T-helper 17 cell (primary cell): ENCODE results near the gene SYNE4. TPM values are rescaled to one million over a fixed set of nuclear protein-coding genes. Genes with fewer than 3 reads are reported as not detected.

Source experiments
- ATAC-seq: fragments of 150-1000 bp; cut with Tn5 transposase; 2 replicates; pipeline ENCODE4 v1.10.0; 2021; ENCODE audit warnings: mild to moderate bottlenecking, moderate library complexity
- DNase-seq, 3 donors: peaks; one replicate each; pipeline versions ENCODE4 v3.0.0 to v3.0.0-alpha.2; 2020 to 2021
- H3K9me3 ChIP-seq: one replicate; pipeline ENCODE4 v1.7.0; 2013; ENCODE audit warnings: low read length, mild to moderate bottlenecking; ENCODE audit not compliant: control insufficient read depth, poor library complexity, severe bottlenecking
- H3K27ac Mint-ChIP-seq: one replicate; pipeline ENCODE4 v1.8.0; 2022; ENCODE audit warnings: mild to moderate bottlenecking, moderate library complexity, mixed read lengths
- H3K27me3 Mint-ChIP-seq: one replicate; pipeline ENCODE4 v1.8.0; 2022; ENCODE audit warnings: mixed read lengths
- H3K36me3 Mint-ChIP-seq: one replicate; pipeline ENCODE4 v1.8.0; 2022; ENCODE audit warnings: low read depth, mixed read lengths
- H3K4me1 Mint-ChIP-seq: one replicate; pipeline ENCODE4 v1.8.0; 2022; ENCODE audit warnings: mild to moderate bottlenecking, mixed read lengths
- H3K4me3 Mint-ChIP-seq: one replicate; pipeline ENCODE4 v1.8.0; 2022; ENCODE audit warnings: mild to moderate bottlenecking, moderate library complexity, mixed read lengths
- total RNA-seq, 4 donors: library from RNA in 2 of 4; stranded (reverse) in 2 of 4; gene quantifications; one replicate each; pipeline ENCODE4 v1.2.3 and lab custom pipeline; 2022 to 2026

SYNE4 gene
- total RNA-seq, 2 donors from 2014 or later: 1.8 to 2.0 TPM

DNA sequence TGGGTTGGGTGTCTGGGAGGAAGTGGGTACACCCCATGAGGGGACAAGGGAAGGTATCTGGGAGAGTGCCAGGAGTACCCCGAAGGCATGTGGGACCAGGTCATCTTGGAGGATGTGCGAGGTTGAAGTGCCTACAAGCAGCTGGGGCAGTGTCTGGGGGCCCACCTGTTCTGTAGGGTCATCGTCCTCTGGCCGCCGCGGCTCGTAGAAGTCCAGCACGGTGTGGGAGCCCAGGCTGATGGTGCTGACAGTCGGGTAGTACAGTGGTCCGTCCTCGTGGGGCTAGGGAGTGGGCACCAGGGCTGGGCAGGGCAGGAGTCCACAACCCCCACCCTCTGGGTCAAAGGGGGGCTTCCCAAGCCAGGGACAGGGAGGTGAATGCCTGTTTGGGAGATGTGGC lies 1.8 kb upstream of the SYNE4 start:
- Mint-ChIP-seq H3K36me3 (peaks cover 2% of the 10 kb centered on the region), H3K4me3 (peak overlapping the region; percentile 80)

GRCh38 chr19:36009633-36010379 lies 1.2 kb upstream of the SYNE4 start:
- no peaks in the 10 kb centered on the region for H3K9me3 ChIP-seq
- Mint-ChIP-seq H3K4me3 (peak overlapping the region; percentile 80), H3K4me1 (peaks cover 38% of the 10 kb centered on the region), H3K27me3 (no peaks in the 10 kb centered on the region), H3K27ac (peak overlapping the region; percentile 77), H3K36me3 (peaks cover 2% of the 10 kb centered on the region)
- ATAC-seq (no peak), DNase-seq (no peak)

More for the DNA sequence above, 1.8 kb upstream of the SYNE4 start:
- H3K9me3 ChIP-seq: no peaks in the 10 kb centered on the region
- Mint-ChIP-seq H3K27ac (peak overlapping the region; percentile 77), H3K4me1 (peaks cover 42% of the 10 kb centered on the region), H3K27me3 (no peaks in the 10 kb centered on the region)
- no peak for DNase-seq
- ATAC-seq: no peak

DNA sequence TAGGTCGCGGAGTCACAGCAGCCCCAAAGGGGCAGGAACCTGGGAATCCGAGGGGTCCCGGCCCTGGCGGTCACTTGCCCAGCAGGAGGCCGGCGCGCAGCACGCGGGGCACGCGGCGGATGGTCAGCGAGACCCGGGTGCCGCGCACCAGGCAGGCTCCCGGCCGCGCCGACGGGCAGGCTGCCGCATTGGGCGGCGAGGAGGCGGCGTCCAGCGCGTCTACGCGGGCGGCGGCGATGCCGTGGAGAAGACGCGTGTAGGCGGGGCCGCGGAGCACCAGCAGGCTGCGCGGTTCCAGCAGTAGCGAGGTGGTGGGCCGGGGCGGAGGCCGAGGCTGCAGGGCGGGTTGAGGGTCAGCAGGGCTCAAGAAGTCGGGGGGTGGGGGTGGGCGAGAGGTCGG lies 607 bp upstream of the SYNE4 start:
- H3K4me3 Mint-ChIP-seq: peak overlapping the region; percentile 80
- no peaks in the 10 kb centered on the region for H3K27me3 Mint-ChIP-seq
- peak overlapping the region; percentile 77 for H3K27ac Mint-ChIP-seq
- H3K36me3 Mint-ChIP-seq: peaks cover 2% of the 10 kb centered on the region
- ATAC-seq (peak; percentile 14), DNase-seq (peak; percentile 19 to 35 (median 33))
- peaks cover 35% of the 10 kb centered on the region for H3K4me1 Mint-ChIP-seq
- H3K9me3 ChIP-seq: no peaks in the 10 kb centered on the region

DNA sequence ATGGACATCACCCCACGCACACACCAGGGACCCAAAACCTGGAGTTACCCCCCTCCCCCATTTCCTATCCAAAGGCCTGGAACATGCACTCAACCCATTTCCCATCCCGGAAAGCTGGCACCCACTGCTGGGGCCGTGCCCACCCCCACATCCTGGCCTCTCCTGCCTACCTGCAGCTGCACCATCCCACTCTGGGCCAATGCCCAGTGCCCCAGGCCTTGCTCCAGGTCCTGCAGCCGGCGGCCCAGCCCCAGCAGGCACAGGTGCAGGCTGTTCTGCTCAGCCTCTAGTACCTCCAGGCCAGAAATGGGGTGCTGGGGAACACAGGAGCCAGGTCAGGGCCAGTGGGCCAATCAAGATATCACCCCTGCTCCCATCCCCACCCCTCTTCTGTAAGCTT lies 1.7 kb downstream of the SYNE4 start:
- Mint-ChIP-seq H3K4me3 (no peak overlapping the region), H3K27ac (no peak overlapping the region), H3K36me3 (no peaks in the 10 kb centered on the region), H3K27me3 (no peaks in the 10 kb centered on the region), H3K4me1 (peaks cover 28% of the 10 kb centered on the region)
- H3K9me3 ChIP-seq: no peaks in the 10 kb centered on the region
- ATAC-seq (no peak), DNase-seq (no peak)

- no peaks in the 10 kb centered on the region for H3K9me3 ChIP-seq
- DNase-seq (no peak), ATAC-seq (no peak)
- no peak overlapping the region for H3K27ac Mint-ChIP-seq
- H3K4me3 Mint-ChIP-seq: no peak overlapping the region
- H3K27me3 Mint-ChIP-seq: no peaks in the 10 kb centered on the region
- H3K4me1 Mint-ChIP-seq: peaks cover 19% of the 10 kb centered on the region
- H3K36me3 Mint-ChIP-seq: no peaks in the 10 kb centered on the region
These were observed 5.3 kb downstream of the SYNE4 start for GRCh38 chr19:36003284-36003683.

DNA sequence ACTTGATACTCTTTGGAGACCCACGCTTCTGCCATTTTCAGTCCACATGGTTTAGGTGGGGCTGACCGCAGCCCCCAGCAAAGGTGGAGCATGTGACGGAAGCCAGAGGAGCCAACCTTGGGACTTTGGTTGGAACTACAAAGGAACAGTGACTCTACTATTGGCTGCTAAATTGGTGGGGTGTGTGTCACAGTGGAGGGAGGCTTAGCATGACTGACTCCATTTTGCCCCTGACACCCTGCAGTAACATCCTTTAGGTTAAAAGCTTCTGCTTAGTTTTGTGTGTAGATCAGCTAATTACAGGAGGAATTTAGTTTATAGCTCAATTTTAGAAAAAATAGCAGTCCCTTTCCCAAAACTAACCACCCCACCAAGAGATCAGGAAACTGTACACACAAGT lies 7.0 kb downstream of the SYNE4 start:
- Mint-ChIP-seq H3K4me3 (no peak overlapping the region), H3K27ac (no peak overlapping the region), H3K4me1 (peaks cover 29% of the 10 kb centered on the region), H3K36me3 (no peaks in the 10 kb centered on the region), H3K27me3 (no peaks in the 10 kb centered on the region)
- DNase-seq (no peak), ATAC-seq (no peak)
- no peaks in the 10 kb centered on the region for H3K9me3 ChIP-seq

- peak overlapping the region; percentile 49 for H3K27ac Mint-ChIP-seq
- H3K4me3 Mint-ChIP-seq: peak overlapping the region; percentile 97
- peaks cover 29% of the 10 kb centered on the region for H3K4me1 Mint-ChIP-seq
These were observed 11.8 kb downstream of the SYNE4 start for GRCh38 chr19:35996777-35997176.

DNA sequence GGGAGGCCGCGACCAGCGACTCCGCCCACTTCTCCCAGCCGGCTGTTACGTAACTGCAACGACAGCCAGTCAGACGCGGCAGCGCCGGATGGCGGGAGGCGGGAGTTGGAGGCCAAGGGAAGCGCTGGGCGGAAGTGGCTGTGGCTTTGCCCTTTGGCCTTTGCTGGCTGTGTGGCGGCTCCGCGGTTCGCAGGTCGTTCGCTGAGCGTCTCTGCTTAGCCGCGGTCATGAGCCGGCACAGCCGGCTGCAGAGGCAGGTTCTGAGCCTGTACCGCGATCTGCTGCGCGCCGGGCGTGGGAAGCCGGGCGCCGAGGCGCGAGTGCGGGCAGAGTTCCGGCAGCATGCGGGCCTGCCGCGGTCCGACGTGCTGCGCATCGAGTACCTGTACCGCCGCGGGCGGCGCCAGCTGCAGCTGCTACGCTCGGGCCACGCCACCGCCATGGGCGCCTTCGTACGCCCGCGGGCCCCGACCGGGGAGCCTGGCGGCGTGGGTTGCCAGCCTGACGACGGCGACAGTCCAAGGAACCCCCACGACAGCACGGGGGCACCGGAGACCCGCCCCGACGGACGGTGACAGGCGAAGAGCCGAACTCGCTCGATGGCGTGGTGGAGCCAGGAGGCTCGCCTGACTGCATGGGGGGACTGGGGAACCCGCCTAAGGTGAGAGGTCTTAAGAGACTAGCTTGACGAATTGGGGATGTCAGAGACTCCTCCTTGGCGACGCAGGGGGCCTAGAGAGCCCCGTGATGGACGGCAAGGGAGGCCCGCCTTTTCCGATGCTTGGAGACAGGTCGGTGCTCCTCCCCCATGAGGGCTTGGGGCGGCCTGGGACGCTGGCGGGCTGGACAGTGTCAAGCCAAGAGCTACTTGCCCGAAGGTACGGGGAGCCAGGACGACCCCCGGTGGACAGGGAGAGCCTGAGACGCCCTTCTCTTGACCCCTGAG lies 13.3 kb downstream of the SYNE4 start, which contains the start of gene SDHAF1:
Gene SDHAF1, plus strand, starts transcription at position 141 of the 946 bp plus-strand sequence. Its CDS starts 87 bp downstream, at position 228.
- H3K9me3 ChIP-seq: no peaks in the 10 kb centered on the region
- Mint-ChIP-seq H3K4me1 (peaks cover 25% of the 10 kb centered on the region), H3K36me3 (no peaks in the 10 kb centered on the region), H3K27ac (peak within 1 kb of the TSS; percentile 81), H3K4me3 (peak within 1 kb of the TSS; percentile 97), H3K27me3 (no peaks in the 10 kb centered on the region)
- DNase-seq (peak; percentile 78 to 82 (median 80)), ATAC-seq (peak; percentile 93)

More at GRCh38 chr19:35996777-35997176, 11.8 kb downstream of the SYNE4 start:
- no peak for DNase-seq
- H3K9me3 ChIP-seq: no peaks in the 10 kb centered on the region
- no peak for ATAC-seq
- H3K36me3 Mint-ChIP-seq: no peaks in the 10 kb centered on the region
- no peaks in the 10 kb centered on the region for H3K27me3 Mint-ChIP-seq

DNA sequence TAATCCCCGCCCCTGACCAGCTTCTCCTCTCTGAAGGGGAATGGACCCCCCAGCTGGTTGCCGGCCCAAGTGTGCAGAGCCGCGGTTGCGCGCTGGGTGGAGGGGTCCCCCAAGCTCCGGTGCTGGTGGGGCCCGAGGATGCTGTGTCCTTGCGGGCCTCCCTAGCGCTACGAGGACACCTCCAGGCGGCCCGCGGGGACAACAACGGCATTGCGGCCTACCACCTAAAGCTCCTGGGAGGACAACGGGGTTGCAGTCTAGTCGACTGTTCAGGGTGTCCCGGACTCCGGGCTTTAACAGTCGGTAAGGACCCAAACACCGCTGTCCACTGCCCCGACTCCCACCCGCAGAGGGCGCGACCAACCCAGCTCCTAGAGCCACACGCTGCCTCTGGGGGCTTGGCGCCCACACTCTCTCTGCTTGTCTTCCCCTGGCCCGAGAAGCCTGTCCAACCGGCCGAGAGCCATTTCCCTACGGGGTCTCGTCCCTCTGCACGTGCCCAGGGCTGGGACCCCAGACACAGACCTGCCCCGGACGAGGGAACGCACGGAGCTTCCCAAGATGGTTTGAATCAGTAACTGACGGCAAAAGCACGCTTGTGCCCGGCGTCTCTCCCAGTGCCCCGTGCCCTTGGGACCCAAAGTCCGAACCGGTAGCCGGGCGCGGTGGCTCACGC lies 14.6 kb downstream of the SYNE4 start:
- peaks cover 18% of the 10 kb centered on the region for H3K4me1 Mint-ChIP-seq
- H3K27me3 Mint-ChIP-seq: no peaks in the 10 kb centered on the region
- H3K4me3 Mint-ChIP-seq: peak overlapping the region; percentile 97
- DNase-seq: no peak
- no peak for ATAC-seq
- H3K36me3 Mint-ChIP-seq: no peaks in the 10 kb centered on the region
- H3K9me3 ChIP-seq: no peaks in the 10 kb centered on the region
- peak overlapping the region; percentile 81 for H3K27ac Mint-ChIP-seq

- H3K9me3 ChIP-seq: no peaks in the 10 kb centered on the region
- Mint-ChIP-seq H3K4me3 (no peak overlapping the region), H3K27ac (no peak overlapping the region), H3K36me3 (no peaks in the 10 kb centered on the region), H3K27me3 (no peaks in the 10 kb centered on the region), H3K4me1 (peaks cover 18% of the 10 kb centered on the region)
- DNase-seq: no peak
- ATAC-seq: no peak
These were observed 15.5 kb downstream of the SYNE4 start for GRCh38 chr19:35992907-35993765.

DNA sequence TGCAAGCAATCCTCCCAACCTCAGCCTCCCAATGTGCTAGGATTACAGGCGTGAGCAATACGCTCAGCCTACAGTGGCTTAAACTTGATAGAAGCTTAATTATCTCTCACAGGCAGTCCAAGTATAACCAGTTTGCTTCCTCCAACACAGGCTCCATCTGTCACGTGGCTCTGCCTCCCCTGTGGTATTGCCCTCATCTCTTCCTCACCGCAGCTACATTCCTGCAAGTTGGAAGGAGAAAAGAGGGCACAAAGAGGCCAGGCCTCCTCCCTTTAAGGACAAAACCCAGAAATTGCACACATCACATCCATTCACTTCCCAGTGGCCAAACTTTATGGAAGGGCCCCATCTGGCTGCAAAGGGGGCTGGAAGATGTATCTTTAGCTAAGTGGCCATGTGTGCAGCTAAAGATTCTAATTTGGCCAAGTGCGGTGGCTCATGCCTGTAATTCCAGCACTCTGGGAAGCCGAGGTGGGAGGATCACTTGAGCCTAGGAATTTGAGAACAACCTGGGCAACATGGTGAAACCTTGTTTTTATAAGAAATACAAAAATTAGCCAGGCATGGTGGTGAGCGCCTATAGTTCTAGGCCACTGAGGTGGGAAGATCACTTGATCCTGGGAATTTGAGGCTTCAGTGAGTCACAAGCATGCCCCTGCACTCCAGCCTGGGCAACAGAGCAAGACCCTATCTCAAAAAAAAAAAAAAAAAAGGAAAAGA lies 16.7 kb downstream of the SYNE4 start:
- no peaks in the 10 kb centered on the region for H3K9me3 ChIP-seq
- H3K27ac Mint-ChIP-seq: no peak overlapping the region
- H3K4me1 Mint-ChIP-seq: peaks cover 11% of the 10 kb centered on the region
- ATAC-seq (no peak), DNase-seq (no peak)
- no peak overlapping the region for H3K4me3 Mint-ChIP-seq
- H3K36me3 Mint-ChIP-seq: no peaks in the 10 kb centered on the region
- peaks cover under 1% of the 10 kb centered on the region for H3K27me3 Mint-ChIP-seq
